ENCODE measurements around the gene C4BPB.
"Not testable (repeated sequence)": the region's sequence is repeated elsewhere in the genome, so short reads cannot be mapped to it uniquely, and the experiment has no call there.

C4BPB gene, protein sequence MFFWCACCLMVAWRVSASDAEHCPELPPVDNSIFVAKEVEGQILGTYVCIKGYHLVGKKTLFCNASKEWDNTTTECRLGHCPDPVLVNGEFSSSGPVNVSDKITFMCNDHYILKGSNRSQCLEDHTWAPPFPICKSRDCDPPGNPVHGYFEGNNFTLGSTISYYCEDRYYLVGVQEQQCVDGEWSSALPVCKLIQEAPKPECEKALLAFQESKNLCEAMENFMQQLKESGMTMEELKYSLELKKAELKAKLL

GRCh38 chr1:207088701-207089626, at the start of gene C4BPB:
Gene C4BPB (plus strand): TSS chr1:207088860. CDS start chr1:207089532, 672 bp downstream.
- DNase-seq, result no peak

GRCh38 chr1:207039380-207040180, 49.1 kb upstream of the C4BPB start:
- no peak for DNase-seq

DNA sequence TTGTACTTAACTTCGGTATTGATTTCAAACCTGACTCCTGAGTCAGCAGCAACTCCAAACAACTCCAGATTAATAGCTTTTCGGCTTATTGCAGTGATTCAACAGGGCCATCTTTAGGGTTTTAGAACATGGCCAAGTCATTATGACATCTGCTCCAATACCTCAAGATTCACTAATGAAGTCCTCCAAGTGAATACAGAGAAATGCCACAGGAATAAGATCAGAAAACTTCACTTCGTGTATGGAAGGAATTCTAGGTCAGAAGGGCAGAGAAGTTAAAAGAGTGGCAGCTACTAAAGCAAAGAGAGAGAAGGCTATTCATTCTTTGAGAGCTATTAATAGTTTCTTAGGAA, 48.5 kb upstream of the C4BPB start:
- no peak for DNase-seq

- DNase-seq, result not testable (repeated sequence)
These were observed 47.3 kb upstream of the C4BPB start for GRCh38 chr1:207041397-207041796.

GRCh38 chr1:207045453-207045852, 43.2 kb upstream of the C4BPB start:
- no peak for DNase-seq

GRCh38 chr1:207047505-207047904, 41.2 kb upstream of the C4BPB start:
- DNase-seq, result no peak

- no peak for DNase-seq
These were observed 40.6 kb upstream of the C4BPB start for GRCh38 chr1:207048041-207048440.

DNA sequence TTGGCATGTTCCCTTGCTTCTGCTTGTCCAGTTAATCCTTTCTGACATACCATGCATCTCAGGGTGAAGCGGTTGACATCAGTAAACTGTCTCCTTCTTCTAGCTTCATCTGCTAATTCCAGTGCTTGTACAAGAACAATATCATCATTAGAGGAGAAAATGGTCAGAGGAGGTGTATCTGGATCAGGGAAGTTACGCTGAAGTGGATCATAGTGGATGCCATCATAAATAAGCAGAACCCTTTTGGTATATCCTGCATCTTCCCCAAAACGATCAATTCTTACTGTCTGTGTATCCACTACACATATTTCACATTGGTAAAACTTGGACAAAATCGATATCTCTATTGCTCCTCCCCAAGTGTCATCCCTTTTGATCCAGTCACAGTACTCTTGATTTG, 39.6 kb upstream of the C4BPB start:
- DNase-seq, result no peak

- DNase-seq, result no peak
These were observed 39.1 kb upstream of the C4BPB start for GRCh38 chr1:207049514-207049913.

DNA sequence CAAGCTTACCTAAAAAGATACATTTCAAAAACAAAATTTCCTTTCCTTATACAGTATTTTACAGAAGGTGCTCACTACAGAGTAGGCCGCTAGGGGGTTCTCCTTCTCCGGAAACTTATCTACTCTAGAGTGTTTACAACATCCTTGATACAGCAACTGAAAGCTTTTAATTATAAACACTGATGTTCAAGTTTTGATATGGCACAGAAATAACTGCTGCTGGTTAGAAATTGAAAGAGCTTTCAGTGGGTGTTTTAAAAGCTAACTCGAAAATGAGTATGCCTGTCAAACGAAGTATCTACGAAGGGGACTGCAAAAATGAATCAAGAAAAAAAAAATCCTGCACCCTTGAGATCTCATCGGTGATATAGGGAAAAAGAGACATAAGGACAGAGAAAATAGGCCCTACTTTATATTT, 38.7 kb upstream of the C4BPB start:
- DNase-seq, result peak; percentile 44

GRCh38 chr1:207050480-207051190, 38.0 kb upstream of the C4BPB start:
- DNase-seq, result peak; percentile 83

DNA sequence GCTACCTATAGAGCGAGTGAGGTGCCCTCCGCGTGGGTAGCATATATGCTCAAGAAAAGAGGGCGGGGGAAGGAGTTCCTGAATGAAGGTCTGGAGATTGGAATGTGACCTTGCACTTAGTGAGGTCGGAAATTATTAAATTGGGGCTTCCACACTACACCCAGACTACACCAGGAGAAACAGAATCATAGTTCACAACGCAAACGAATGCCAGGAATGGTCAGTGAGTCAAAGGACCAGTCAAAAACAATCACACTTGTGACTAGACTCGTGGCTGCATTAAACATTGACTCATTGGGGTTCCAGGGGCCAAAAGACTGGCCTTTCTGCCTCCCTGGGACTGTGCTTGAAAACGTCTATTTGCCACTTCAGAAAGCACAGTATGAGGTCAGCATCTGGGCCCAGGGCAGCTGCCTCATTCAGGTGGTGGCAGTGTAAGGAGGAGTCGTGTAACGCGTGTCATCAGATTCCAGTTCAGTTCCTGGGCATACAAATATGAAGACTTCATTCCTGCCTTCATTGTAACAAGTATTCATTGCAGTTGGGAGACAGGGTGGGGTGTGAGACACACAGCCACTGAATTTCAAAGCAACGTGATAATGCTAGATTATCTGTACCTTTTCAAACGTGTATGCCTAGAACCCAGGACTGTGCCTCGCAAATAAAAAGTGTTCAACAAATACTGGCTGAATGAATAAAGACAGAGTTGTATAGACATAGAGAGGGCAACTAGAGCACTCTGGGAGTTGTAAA, 37.3 kb upstream of the C4BPB start, which contains the start of gene YOD1:
Gene YOD1, minus strand, starts transcription at position 18 of the 753 bp plus-strand sequence. CDS start 178 bp downstream, outside the sequence.
- DNase-seq, result no peak

DNA sequence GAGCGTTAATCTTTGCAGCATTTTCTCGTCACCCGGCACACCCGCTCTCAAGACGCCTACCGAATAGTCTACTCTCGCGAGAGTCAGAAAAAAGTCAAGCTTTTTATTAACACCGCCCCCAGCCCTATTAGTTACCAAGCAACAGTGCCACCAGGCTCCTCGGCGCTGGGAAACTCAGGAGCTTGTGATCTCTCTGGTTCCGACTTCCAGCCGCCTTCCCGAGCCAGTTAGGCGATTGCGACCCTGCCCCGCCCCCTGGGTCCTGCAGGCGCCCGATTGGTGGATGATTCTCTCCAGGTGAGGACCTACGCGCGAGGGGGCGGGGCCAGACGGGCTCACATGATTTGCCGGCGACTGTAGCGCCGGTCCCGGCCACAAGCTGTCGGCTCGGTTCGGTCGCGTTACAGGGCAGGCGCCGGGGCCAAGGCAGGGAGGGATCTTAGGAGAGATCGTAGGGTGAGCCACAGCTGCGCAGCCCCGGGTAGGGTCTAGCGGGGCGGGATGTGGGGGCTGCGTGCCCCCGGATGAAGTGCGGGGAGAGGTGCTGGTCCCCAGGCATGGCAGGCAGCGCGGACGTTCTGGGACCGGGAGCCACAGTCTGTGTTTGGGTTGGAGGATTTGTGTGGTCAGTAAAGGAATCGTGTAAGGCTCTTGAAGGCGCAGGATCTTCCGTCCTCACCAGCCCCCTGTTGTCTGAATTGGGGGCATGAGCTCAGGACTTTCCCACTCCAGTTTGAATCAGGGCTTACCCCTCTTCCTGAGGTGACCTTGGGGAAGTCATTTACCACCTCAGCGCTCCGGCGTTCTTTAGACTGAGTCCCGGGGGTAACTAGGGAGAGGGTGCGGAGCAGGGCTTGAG, 35.5 kb upstream of the C4BPB start, which contains the start of gene PFKFB2:
Gene PFKFB2, plus strand, starts transcription at position 365 of the 859 bp plus-strand sequence. CDS start 1,443 bp downstream, outside the sequence.
- DNase-seq, result peak; percentile 95

- no peak for DNase-seq
These were observed 34.2 kb upstream of the C4BPB start for GRCh38 chr1:207054491-207054890.

DNA sequence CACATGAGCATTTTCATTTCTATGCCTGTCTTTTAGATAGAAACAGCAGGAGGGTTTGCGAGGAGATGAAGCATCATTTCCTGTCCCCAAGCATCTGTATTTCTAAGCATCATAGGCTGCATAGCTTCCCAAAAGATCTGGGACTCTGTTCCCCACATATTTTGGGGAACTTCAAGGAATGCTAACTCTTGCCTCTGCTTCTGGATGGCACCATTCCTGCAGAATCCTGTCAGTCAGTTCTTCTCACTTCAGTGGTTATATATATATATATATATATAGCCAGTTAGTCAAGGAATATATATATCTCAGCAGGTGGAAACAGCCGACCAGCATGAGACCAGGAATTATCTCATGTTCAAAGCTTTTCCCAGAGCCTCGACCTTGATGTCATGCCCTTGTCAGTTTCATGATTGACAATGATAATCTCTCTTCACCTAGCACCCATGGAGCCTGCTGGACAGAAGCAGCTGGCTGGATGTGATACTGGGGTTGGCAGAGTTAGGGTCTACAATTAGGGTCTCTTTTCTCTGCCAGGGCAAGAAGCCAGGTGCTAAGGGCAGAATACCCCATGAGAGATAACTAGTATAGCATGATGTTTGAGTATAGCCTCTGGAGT, 33.2 kb upstream of the C4BPB start:
- DNase-seq, result no peak

DNA sequence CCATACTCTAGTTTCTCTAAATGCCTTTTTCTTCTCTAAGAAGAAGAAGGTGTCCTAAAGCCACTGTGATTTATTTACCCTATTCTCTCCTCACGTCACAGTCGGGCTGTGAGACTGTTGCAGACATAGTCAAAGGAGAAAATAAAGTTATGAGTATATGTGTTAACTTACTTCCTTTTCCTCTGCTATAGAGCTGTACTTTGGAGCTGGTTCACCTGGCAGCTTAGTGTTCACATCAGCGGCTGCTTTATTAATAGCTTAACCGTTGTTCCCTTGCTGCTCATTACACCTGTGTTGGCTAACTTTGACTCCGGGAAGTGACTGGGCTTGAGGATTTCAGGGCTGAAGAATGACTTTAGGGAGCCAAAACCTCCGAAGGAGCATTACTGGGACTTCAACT, 32.0 kb upstream of the C4BPB start:
- no peak for DNase-seq

- DNase-seq, result no peak
These were observed 30.4 kb upstream of the C4BPB start for GRCh38 chr1:207058252-207058651.

- no peak for DNase-seq
These were observed 29.5 kb upstream of the C4BPB start for GRCh38 chr1:207058878-207059867.

GRCh38 chr1:207059881-207060280, 28.8 kb upstream of the C4BPB start:
- no peak for DNase-seq

Data from stimulated activated naive CD4-positive, alpha-beta T cell treated with Interleukin-2 at 50 U/mL for 16 hours (primary cell).